GM18873 (cell line): Measurements from ENCODE around the gene ZNF581.

ENCODE experiments used
- ATAC-seq: cut with Tn5 transposase; IDR thresholded peaks from one replicate; pipeline ENCODE4 v1.9.1; 2021; ENCODE audit warnings: mild to moderate bottlenecking, moderate library complexity, moderate number of reproducible peaks; ENCODE audit not compliant: unreplicated experiment, low FRiP score

ZNF581 gene

GRCh38 chr19:55646889-55647731 is 3.7 kb downstream of the ZNF581 start:
- no peak for ATAC-seq

GRCh38 chr19:55647732-55648584 is 4.5 kb downstream of the ZNF581 start, which contains the start of gene CCDC106:
Gene CCDC106 (plus strand): TSS chr19:55648212. CDS start chr19:55649047, 835 bp downstream.
- no peak for ATAC-seq

GRCh38 chr19:55648585-55649267 is 5.3 kb downstream of the ZNF581 start:
- ATAC-seq = no peak

GRCh38 chr19:55649268-55650125 is 6.0 kb downstream of the ZNF581 start:
- no peak for ATAC-seq

GRCh38 chr19:55650126-55650557 is 6.7 kb downstream of the ZNF581 start:
- ATAC-seq = no peak

- ATAC-seq = no peak
Observed at GRCh38 chr19:55650602-55651230, 7.3 kb downstream of the ZNF581 start.

- ATAC-seq = no peak
Observed at GRCh38 chr19:55651236-55651635, 7.8 kb downstream of the ZNF581 start.

- no peak for ATAC-seq
Observed at GRCh38 chr19:55652311-55653128, 9.1 kb downstream of the ZNF581 start.

GRCh38 chr19:55653651-55654322 is 10.3 kb downstream of the ZNF581 start:
- ATAC-seq = peak; percentile 42

GRCh38 chr19:55654323-55654867 is 10.9 kb downstream of the ZNF581 start:
- peak; percentile 70 for ATAC-seq

- ATAC-seq = peak; percentile 27
Observed at GRCh38 chr19:55654868-55655647, 11.6 kb downstream of the ZNF581 start, which contains the start of gene U2AF2. Gene U2AF2 (plus strand): TSS chr19:55655035. CDS start chr19:55655105, 70 bp downstream.

GRCh38 chr19:55655648-55656040 is 12.2 kb downstream of the ZNF581 start:
- ATAC-seq = no peak

- no peak for ATAC-seq
Observed at GRCh38 chr19:55656552-55656951, 13.1 kb downstream of the ZNF581 start.

- no peak for ATAC-seq
Observed at GRCh38 chr19:55656988-55657747, 13.7 kb downstream of the ZNF581 start.

- no peak for ATAC-seq
Observed at GRCh38 chr19:55658846-55659459, 15.5 kb downstream of the ZNF581 start.

- ATAC-seq = no peak
Observed at GRCh38 chr19:55659822-55660221, 16.4 kb downstream of the ZNF581 start.
